ENCODE measurements around the gene TFF1.

The TFF1 gene

GRCh38 chr21:42400525-42400924 is 34.2 kb upstream of the TFF1 start:
- no peak overlapping the region for H2AFZ ChIP-seq (ENCODE audit: low read length)
- no peak overlapping the region for H3K4me3 ChIP-seq (ENCODE audit: low read depth, low read length, poor library complexity, severe bottlenecking)
- H3K9ac ChIP-seq (ENCODE audit: low read length) = no peak overlapping the region
- H3K79me2 ChIP-seq (ENCODE audit: insufficient read depth, low read length) = no peaks in the 10 kb centered on the region
- no peak for TF ChIP-seq CTCF (IDR thresholded peaks at IDR 0.05; ENCODE audit: low read length)
- H3K36me3 ChIP-seq (ENCODE audit: insufficient read depth, low read length) = no peaks in the 10 kb centered on the region
- H3K9me3 ChIP-seq (ENCODE audit: low read length) = peaks cover 8% of the 10 kb centered on the region; the same call in 1 of the 2 replicates
- H3F3A ChIP-seq (ENCODE audit: insufficient read depth, low read length) = no peaks in the 10 kb centered on the region
- no peaks in the 10 kb centered on the region for H4K20me1 ChIP-seq (ENCODE audit: insufficient read depth, low read length)
- no peaks in the 10 kb centered on the region for H3K4me1 ChIP-seq (ENCODE audit: insufficient read depth, low read length, severe bottlenecking)
- H3K27ac ChIP-seq (ENCODE audit: low read depth, low read length, poor library complexity, severe bottlenecking) = no peak overlapping the region
- no peak overlapping the region for H3K4me2 ChIP-seq (ENCODE audit: low read length)
- H3K27me3 ChIP-seq (ENCODE audit: insufficient read depth, low read length) = peaks cover 11% of the 10 kb centered on the region; the same call in 1 of the 2 replicates
- H3K9me2 ChIP-seq (ENCODE audit: low read depth, low read length) = no peaks in the 10 kb centered on the region

GRCh38 chr21:42398436-42399028 is 32.2 kb upstream of the TFF1 start:
- H3F3A ChIP-seq (ENCODE audit: insufficient read depth, low read length) = no peaks in the 10 kb centered on the region
- no peaks in the 10 kb centered on the region for H4K20me1 ChIP-seq (ENCODE audit: insufficient read depth, low read length)
- H3K27me3 ChIP-seq (ENCODE audit: insufficient read depth, low read length) = peaks cover 11% of the 10 kb centered on the region; the same call in 1 of the 2 replicates
- no peaks in the 10 kb centered on the region for H3K9me2 ChIP-seq (ENCODE audit: low read depth, low read length)
- no peaks in the 10 kb centered on the region for H3K79me2 ChIP-seq (ENCODE audit: insufficient read depth, low read length)
- no peaks in the 10 kb centered on the region for H3K36me3 ChIP-seq (ENCODE audit: insufficient read depth, low read length)
- no peak overlapping the region for H3K9ac ChIP-seq (ENCODE audit: low read length)
- H3K27ac ChIP-seq (ENCODE audit: low read depth, low read length, poor library complexity, severe bottlenecking) = no peak overlapping the region
- H3K4me1 ChIP-seq (ENCODE audit: insufficient read depth, low read length, severe bottlenecking) = peaks cover under 1% of the 10 kb centered on the region
- TF ChIP-seq EZH2 (IDR thresholded peaks at IDR 0.05; ENCODE audit: borderline replicate concordance, low read length) (no peak), CTCF (IDR thresholded peaks at IDR 0.05; ENCODE audit: low read length) (no peak)
- H3K4me3 ChIP-seq (ENCODE audit: low read depth, low read length, poor library complexity, severe bottlenecking) = no peak overlapping the region
- no peak overlapping the region for H2AFZ ChIP-seq (ENCODE audit: low read length)
- peaks cover 8% of the 10 kb centered on the region; the same call in 1 of the 2 replicates for H3K9me3 ChIP-seq (ENCODE audit: low read length)
- no peak overlapping the region for H3K4me2 ChIP-seq (ENCODE audit: low read length)

GRCh38 chr21:42397746-42398394 is 31.5 kb upstream of the TFF1 start:
- no peak overlapping the region for H2AFZ ChIP-seq (ENCODE audit: low read length)
- H4K20me1 ChIP-seq (ENCODE audit: insufficient read depth, low read length) = no peaks in the 10 kb centered on the region
- peaks cover 11% of the 10 kb centered on the region; the same call in 1 of the 2 replicates for H3K27me3 ChIP-seq (ENCODE audit: insufficient read depth, low read length)
- no peaks in the 10 kb centered on the region for H3K9me2 ChIP-seq (ENCODE audit: low read depth, low read length)
- no peaks in the 10 kb centered on the region for H3K79me2 ChIP-seq (ENCODE audit: insufficient read depth, low read length)
- H3K4me2 ChIP-seq (ENCODE audit: low read length) = no peak overlapping the region
- H3K9me3 ChIP-seq (ENCODE audit: low read length) = peaks cover 8% of the 10 kb centered on the region; the same call in 1 of the 2 replicates
- H3K4me1 ChIP-seq (ENCODE audit: insufficient read depth, low read length, severe bottlenecking) = peaks cover 7% of the 10 kb centered on the region
- no peak overlapping the region for H3K9ac ChIP-seq (ENCODE audit: low read length)
- H3K27ac ChIP-seq (ENCODE audit: low read depth, low read length, poor library complexity, severe bottlenecking) = no peak overlapping the region
- no peaks in the 10 kb centered on the region for H3F3A ChIP-seq (ENCODE audit: insufficient read depth, low read length)
- TF ChIP-seq EZH2 (IDR thresholded peaks at IDR 0.05; ENCODE audit: borderline replicate concordance, low read length) (no peak), CTCF (IDR thresholded peaks at IDR 0.05; ENCODE audit: low read length) (no peak)
- no peaks in the 10 kb centered on the region for H3K36me3 ChIP-seq (ENCODE audit: insufficient read depth, low read length)
- H3K4me3 ChIP-seq (ENCODE audit: low read depth, low read length, poor library complexity, severe bottlenecking) = no peak overlapping the region

All from OCI-LY1 (cell line).